Measurements from ENCODE around the gene ZNF19. TPM values are rescaled to one million over a fixed set of nuclear protein-coding genes. Genes with fewer than 3 reads are reported as not detected.
A peak's percentile ranks its signal among the peaks of the same experiment; 100 is the strongest.
"Not testable (repeated sequence)": the region's sequence is repeated elsewhere in the genome, so short reads cannot be mapped to it uniquely, and the experiment has no call there.

Gene ZNF19
- total RNA-seq, 2 donors from 2014 or later: 3.4 to 4.4 TPM

DNA sequence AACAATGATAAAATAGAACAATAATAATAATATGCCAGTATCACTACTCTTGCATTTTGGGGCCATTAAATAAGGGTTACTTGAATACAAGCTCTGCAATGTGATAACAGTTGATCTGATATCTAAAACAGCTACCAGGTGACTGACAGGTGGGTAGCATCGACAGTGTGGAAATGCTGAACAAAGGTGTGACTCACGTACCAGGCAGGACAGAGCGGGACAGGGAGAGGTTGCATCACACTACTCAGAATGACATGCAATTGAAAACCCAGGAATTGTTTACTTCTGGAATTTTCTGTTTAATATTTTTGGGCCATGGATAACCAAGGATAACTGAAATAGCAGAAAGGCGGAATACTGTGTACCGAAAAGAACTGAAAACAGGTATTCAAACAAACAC, 15.8 kb upstream of the ZNF19 start:
- DNase-seq (ENCODE audit: low spot score): no peak
- no peak for ATAC-seq
- Mint-ChIP-seq H3K9me3 (no peaks in the 10 kb centered on the region), H3K27me3 (peaks cover 18 to 20% of the 10 kb centered on the region in 2 donors), H3K4me3 (no peak overlapping the region), H3K4me1 (ENCODE audit: low read depth in 2 of 2) (no peaks in the 10 kb centered on the region), H3K27ac (no peak overlapping the region), H3K36me3 (no peaks in the 10 kb centered on the region)

DNA sequence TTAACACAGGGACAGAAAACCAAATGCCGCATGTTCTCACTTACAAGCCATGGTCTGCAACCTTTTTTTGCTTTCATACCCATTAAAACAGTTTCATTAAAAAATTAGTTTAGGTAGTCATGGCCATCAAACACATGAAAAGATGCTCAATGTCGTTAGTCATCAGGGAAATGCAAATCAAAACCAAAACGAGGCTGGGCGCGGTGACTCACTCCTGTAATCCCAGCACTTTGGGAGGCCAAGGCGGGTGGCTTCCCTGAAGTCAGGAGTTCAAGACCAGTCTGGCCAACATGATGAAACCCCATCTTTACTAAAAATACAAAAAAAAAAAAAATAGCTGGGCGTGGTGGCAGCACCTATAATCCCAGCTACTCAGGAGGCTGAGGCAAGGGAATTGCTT, 14.9 kb upstream of the ZNF19 start:
- H3K4me1 Mint-ChIP-seq (ENCODE audit: low read depth in 2 of 2); ATAC-seq; H3K4me3 Mint-ChIP-seq; H3K27ac Mint-ChIP-seq; DNase-seq (ENCODE audit: low spot score); H3K36me3 Mint-ChIP-seq; H3K9me3 Mint-ChIP-seq: not testable (repeated sequence)
- H3K27me3 Mint-ChIP-seq: peaks cover 13 to 15% of the 10 kb centered on the region in 2 donors

DNA sequence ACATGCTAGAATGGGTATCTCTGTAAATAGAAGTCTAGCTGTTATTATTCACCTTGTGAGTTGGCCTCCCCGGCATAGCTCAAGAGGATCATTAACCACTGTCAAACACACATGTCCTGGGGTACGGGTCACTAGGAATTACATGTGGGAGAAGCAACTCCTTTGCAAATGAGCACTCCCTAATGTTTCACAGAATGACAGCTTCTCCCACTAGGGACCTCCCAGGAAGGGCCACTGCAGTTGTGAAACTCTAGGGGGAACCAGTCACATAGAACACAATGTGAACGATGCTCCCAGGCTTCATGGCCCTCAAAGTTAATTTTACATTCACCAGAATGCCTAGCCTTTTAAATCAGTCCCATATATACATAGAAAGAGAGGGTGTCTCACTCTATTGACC, 12.4 kb upstream of the ZNF19 start:
- Mint-ChIP-seq H3K4me3 (no peak overlapping the region), H3K9me3 (no peaks in the 10 kb centered on the region), H3K4me1 (ENCODE audit: low read depth in 2 of 2) (no peaks in the 10 kb centered on the region), H3K27me3 (peaks cover 16 to 17% of the 10 kb centered on the region in 2 donors), H3K27ac (no peak overlapping the region), H3K36me3 (no peaks in the 10 kb centered on the region)
- ATAC-seq (no peak), DNase-seq (ENCODE audit: low spot score) (no peak)

DNA sequence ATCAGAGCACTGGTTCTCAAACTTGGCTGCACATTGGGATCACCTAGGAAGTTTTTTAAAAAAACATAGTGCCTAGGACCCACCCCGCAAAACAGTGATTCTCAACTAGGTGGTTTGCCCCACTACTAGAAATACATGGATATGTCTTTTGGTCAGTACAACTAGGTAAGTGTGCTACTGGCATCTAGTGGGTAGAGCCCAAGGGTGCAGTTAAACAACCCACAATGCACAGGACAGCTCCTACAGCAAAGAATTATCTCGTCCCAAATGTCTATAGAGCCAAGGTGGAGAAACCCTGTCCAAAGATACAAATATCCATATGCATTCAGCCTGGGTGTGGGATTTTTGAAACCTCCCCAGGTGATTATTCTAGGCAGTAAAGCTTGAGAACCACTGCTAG, 11.8 kb upstream of the ZNF19 start:
- Mint-ChIP-seq H3K36me3 (no peaks in the 10 kb centered on the region), H3K27ac (no peak overlapping the region), H3K4me1 (ENCODE audit: low read depth in 2 of 2) (no peaks in the 10 kb centered on the region), H3K9me3 (no peaks in the 10 kb centered on the region), H3K27me3 (peaks cover 16 to 17% of the 10 kb centered on the region in 2 donors), H3K4me3 (no peak overlapping the region)
- ATAC-seq (no peak), DNase-seq (ENCODE audit: low spot score) (no peak)

DNA sequence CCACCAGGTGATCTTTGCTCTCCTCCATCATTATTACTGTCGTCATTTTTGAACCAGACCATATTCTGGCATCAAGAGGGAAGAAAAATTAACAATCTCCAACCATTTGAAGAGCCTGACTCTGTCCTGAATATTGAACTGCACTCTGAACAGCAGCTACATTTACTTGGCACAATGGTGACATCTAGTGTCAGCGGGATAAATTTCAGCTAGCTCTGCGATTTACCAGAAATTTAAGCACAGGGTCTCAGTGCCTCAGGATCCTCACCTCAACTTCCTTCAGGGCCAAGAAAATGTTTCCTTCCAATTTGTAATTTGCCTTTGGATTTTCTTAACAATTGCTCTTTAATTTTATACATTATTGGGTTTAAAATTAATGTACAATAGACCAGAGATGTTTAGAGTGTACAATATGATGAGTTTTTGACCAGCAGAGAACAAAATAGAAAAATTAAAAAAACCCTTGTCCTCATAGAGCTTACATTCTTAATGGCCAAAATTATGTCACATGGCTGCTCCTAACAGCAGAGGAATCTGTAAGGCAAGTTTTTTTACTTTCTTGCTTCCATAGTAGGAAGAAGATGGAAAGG, 10.7 kb upstream of the ZNF19 start:
- H3K27ac Mint-ChIP-seq: no peak overlapping the region
- ATAC-seq (peak in 1 of 2 donors; percentile 56), DNase-seq (ENCODE audit: low spot score) (no peak)
- H3K4me1 Mint-ChIP-seq (ENCODE audit: low read depth in 2 of 2): no peaks in the 10 kb centered on the region
- no peak overlapping the region for H3K4me3 Mint-ChIP-seq
- H3K9me3 Mint-ChIP-seq: no peaks in the 10 kb centered on the region
- peaks cover 12 to 16% of the 10 kb centered on the region in 2 donors for H3K27me3 Mint-ChIP-seq
- no peaks in the 10 kb centered on the region for H3K36me3 Mint-ChIP-seq

DNA sequence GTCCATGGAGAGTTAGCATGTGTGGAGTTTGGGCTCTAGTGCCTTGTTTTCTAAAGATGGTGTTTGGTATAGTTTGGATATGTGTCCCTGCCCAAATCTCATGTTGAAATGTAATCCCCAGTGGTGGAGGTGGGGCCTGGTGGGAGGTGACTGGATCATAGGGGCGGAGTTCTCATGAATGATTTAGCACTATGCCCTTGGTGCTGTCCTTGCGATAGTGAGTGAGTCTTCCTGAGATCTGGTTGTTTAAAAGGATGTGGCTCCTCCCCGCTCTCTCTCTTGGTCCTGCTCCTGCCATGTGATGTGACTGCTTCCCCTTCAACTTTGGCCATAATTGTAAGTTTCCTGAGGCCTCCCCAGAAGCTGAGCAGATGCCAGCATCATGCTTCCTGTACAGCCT, 8.9 kb upstream of the ZNF19 start:
- peaks cover 14 to 18% of the 10 kb centered on the region in 2 donors for H3K27me3 Mint-ChIP-seq
- no peak overlapping the region for H3K27ac Mint-ChIP-seq
- H3K4me1 Mint-ChIP-seq (ENCODE audit: low read depth in 2 of 2): no peaks in the 10 kb centered on the region
- no peaks in the 10 kb centered on the region for H3K36me3 Mint-ChIP-seq
- DNase-seq (ENCODE audit: low spot score) (no peak), ATAC-seq (no peak)
- no peaks in the 10 kb centered on the region for H3K9me3 Mint-ChIP-seq
- no peak overlapping the region for H3K4me3 Mint-ChIP-seq

DNA sequence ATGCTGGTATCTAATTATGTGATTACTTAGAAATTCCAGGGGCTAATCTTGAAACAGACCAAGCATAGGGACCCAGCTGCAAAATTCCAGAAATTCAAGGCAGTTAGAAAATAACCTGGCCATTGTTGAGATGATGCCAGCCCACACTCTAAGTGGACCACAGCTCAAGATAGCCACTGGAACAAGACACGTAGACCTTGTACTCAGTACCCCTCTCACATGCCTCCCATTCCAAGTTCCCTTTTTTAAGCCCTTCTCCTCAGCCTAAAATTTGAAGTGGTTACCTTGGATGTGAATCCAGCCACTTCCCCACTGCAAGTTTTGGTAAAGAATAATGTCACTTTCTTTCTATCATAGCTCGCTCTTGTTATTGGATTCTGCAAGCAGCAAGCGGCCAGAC, 4.1 kb upstream of the ZNF19 start:
- ATAC-seq (no peak), DNase-seq (ENCODE audit: low spot score) (no peak)
- Mint-ChIP-seq H3K4me1 (ENCODE audit: low read depth in 2 of 2) (no peaks in the 10 kb centered on the region), H3K4me3 (no peak overlapping the region), H3K36me3 (no peaks in the 10 kb centered on the region), H3K9me3 (no peaks in the 10 kb centered on the region), H3K27me3 (peaks cover 12 to 16% of the 10 kb centered on the region in 2 donors), H3K27ac (no peak overlapping the region)

DNA sequence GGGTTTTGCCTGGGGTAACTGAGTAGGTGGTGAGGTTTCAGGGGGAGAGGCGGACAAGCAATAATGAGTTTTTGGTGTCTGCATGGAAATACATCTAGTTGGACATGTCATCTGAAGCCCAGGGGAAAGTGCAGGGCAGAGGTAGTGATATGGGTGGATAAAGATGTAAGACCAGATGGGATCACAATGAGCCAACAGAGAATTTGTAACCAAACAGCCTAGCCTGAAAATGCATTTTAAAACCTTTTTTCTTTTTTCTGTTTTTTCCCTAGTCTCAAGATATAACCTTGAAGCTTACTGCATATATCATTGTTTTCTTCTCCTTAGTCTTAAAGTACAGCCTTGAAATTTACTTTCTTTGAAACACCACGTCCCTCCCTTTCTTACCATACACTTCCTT, 3.7 kb upstream of the ZNF19 start:
- no peak for ATAC-seq
- no peaks in the 10 kb centered on the region for H3K9me3 Mint-ChIP-seq
- peak overlapping the region in 1 of 2 donors; percentile 5 for H3K27ac Mint-ChIP-seq

DNA sequence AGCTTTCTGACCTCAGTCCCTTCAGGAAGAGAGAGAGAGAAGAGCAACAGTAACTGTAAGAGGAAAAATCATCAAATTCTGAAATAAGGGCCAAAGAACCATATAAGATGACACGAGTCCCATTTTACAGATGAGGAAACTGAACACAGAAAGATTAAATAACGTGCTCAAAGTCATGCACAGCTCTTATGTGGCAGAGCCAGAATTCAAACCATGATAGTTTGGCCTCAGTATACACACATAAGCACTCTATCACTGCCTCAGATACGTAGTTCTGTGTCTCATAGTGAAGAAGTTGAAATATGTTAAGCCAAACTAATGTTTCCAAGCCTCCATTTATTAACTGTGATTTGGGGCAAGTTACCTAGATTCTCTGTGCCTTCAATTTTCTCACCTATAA, 1.9 kb upstream of the ZNF19 start:
- H3K4me3 Mint-ChIP-seq: no peak overlapping the region
- no peak for ATAC-seq
- peaks cover 0 to 3% of the 10 kb centered on the region in 2 donors for H3K4me1 Mint-ChIP-seq (ENCODE audit: low read depth in 2 of 2)
- peaks cover 17 to 20% of the 10 kb centered on the region in 2 donors for H3K27me3 Mint-ChIP-seq
- DNase-seq (ENCODE audit: low spot score): no peak
- no peaks in the 10 kb centered on the region for H3K9me3 Mint-ChIP-seq
- H3K27ac Mint-ChIP-seq: no peak overlapping the region
- H3K36me3 Mint-ChIP-seq: no peaks in the 10 kb centered on the region

More for the DNA sequence above, 3.7 kb upstream of the ZNF19 start:
- Mint-ChIP-seq H3K4me1 (ENCODE audit: low read depth in 2 of 2) (no peaks in the 10 kb centered on the region), H3K36me3 (no peaks in the 10 kb centered on the region), H3K4me3 (no peak overlapping the region), H3K27me3 (peaks cover 13 to 15% of the 10 kb centered on the region in 2 donors)
- DNase-seq (ENCODE audit: low spot score): no peak

DNA sequence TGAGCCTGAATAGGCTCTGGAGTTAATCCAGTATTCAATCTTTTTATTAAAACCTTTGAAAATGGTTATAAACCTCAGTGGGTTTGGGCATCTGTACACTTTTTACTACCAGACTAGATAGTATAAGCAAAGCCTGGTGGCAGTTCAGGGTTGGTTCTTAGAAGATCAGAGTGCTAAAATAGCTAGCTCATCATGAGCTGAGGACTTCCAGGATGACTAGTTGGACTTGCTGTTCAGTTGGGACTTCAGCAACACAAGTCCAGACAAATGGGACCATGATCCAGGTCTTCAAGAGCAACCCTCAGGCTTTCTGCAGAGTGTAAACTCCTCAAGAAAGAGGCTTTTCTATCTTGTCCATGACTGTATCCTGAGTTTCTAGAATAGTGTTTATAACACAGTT, 1.2 kb upstream of the ZNF19 start:
- Mint-ChIP-seq H3K36me3 (no peaks in the 10 kb centered on the region), H3K27me3 (peaks cover 17% of the 10 kb centered on the region in 2 donors), H3K27ac (no peak overlapping the region), H3K4me1 (ENCODE audit: low read depth in 2 of 2) (peaks cover 0 to 3% of the 10 kb centered on the region in 2 donors), H3K4me3 (no peak overlapping the region), H3K9me3 (no peaks in the 10 kb centered on the region)
- DNase-seq (ENCODE audit: low spot score) (no peak), ATAC-seq (no peak)

DNA sequence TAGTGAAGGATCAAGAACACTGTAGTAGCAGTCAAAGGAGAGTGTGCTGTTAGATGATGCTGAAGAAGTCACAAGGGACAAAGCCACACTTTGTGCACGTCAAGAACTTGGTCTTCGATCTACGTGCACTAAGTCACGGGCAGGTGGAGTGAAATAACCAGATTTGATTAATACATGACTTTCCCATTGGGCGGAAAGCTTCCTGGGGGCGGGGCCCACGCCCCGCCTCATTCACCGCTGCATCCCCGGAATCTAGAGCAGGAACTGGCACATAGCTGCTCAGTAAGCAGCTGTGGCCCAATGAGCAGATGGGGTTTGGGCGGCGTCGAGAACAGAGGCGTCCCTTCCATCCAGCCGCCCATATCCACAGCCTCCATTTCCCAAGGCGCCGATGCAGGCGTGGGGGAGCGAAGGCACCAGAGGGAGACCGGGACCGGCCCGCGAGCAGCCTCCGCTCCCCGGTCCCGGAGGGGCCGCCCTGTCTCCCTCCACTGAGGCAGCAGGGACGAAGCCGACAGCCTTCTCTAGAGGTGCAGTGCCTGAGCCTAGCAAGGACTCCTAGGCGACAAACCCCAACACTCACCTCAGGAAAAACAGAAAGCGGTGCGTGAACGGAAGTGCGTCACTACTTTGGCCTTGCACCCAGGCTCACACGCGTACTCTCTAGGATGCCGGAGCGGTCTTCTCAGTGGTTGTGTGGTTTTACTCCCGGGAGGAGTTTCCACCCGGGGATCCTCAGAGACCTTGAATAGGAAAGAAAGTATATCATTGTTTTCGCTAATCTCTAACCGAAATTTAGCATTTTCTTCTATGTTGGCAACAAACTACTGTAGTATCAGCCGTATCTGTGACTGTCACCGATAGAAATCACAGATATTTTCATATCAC, 4.9 kb downstream of the ZNF19 start:
- peak overlapping the region; percentile 74 to 86 for H3K27ac Mint-ChIP-seq
- ATAC-seq: peak; percentile 92 to 94
- H3K36me3 Mint-ChIP-seq: no peaks in the 10 kb centered on the region
- peak overlapping the region; percentile 84 for H3K4me3 Mint-ChIP-seq
- no peaks in the 10 kb centered on the region for H3K9me3 Mint-ChIP-seq
- H3K4me1 Mint-ChIP-seq (ENCODE audit: low read depth in 2 of 2): peaks cover 13 to 15% of the 10 kb centered on the region in 2 donors
- peaks cover 4 to 5% of the 10 kb centered on the region in 2 donors for H3K27me3 Mint-ChIP-seq
- peak; percentile 86 for DNase-seq (ENCODE audit: low spot score)

DNA sequence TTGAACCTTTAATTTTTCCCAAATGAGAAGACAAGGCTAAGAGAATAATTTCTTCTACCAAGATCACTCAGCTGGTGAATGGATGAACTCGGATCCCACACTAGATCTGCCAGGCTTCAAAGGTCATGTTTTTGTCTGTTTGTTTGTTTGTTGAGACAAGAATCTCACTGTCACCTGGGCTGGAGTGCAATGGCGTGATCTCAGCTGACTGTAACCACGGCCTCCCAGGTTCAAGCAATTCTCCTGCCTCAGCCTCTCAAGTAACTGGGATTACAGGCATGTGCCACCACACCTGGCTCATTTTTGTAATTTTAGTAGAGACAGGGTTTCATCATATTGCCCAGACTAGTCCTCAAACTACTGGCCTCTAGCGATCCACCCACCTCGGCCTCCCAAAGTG, 6.6 kb downstream of the ZNF19 start:
- H3K27me3 Mint-ChIP-seq: peaks cover 2 to 4% of the 10 kb centered on the region in 2 donors
- no peaks in the 10 kb centered on the region for H3K9me3 Mint-ChIP-seq
- H3K4me1 Mint-ChIP-seq (ENCODE audit: low read depth in 2 of 2): peaks cover 13 to 15% of the 10 kb centered on the region in 2 donors
- no peak overlapping the region for H3K4me3 Mint-ChIP-seq
- H3K27ac Mint-ChIP-seq: peak overlapping the region in 1 of 2 donors; percentile 30
- H3K36me3 Mint-ChIP-seq: peaks cover 4% of the 10 kb centered on the region
- ATAC-seq (no peak), DNase-seq (ENCODE audit: low spot score) (no peak)

DNA sequence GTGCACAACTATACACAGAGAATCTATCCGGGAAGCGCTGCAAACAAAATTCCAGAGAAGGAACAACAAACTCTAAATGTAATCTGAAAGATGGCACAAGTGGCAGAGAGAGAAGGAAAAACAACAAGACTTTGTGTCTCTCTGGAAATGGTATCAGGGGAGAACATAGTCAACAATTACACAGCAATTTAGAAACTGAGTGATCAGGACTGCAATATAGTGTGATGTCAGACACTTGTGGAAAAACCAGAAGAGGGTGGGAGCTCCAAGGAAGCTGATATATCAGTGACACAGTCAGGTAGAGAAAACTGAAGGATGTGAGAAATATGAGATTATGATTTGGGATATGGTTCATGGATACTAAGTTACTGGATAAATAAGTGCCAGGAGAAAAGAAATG, 8.2 kb downstream of the ZNF19 start:
- no peak for DNase-seq (ENCODE audit: low spot score)
- no peak for ATAC-seq
- Mint-ChIP-seq H3K36me3 (peaks cover 13% of the 10 kb centered on the region), H3K27me3 (no peaks in the 10 kb centered on the region), H3K4me3 (no peak overlapping the region), H3K4me1 (ENCODE audit: low read depth in 2 of 2) (peaks cover 13% of the 10 kb centered on the region in 2 donors), H3K27ac (no peak overlapping the region), H3K9me3 (no peaks in the 10 kb centered on the region)

DNA sequence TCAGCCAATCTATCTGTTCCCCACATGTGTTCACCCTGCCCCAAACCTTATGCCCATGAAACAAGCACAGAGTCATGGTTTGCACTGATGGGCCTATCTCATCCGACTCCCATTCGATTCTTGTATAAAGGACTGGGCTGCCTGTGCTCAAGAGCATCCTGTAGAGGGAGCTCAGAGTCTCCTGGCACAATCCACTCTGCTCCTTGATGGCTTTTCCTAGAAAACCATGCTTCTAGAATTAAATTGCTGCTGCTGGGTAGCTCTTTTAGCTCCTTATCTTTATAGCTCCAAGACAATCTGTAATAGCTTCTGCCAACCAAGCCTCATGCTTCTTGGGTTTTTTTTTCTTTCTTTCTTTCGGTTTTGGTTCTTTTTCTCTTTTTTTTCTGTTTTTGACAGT, 9.7 kb downstream of the ZNF19 start:
- Mint-ChIP-seq H3K36me3 (peaks cover 15% of the 10 kb centered on the region), H3K9me3 (no peaks in the 10 kb centered on the region), H3K27ac (no peak overlapping the region), H3K27me3 (no peaks in the 10 kb centered on the region), H3K4me1 (ENCODE audit: low read depth in 2 of 2) (peaks cover 7 to 9% of the 10 kb centered on the region in 2 donors), H3K4me3 (no peak overlapping the region)
- ATAC-seq: no peak
- no peak for DNase-seq (ENCODE audit: low spot score)

Measured in natural killer cell treated with Interleukin-12 subunit alpha and Interleukin-12 subunit beta and Interleukin-15 and Interleukin-18, amount 100 ng/mL, for 72 hours (primary cell).